Activated CD8-positive, alpha-beta memory T cell treated with anti-CD3 and anti-CD28 coated beads for 36 hours (primary cell): ENCODE measurements around the gene ARHGAP26. TPM values are rescaled to one million over a fixed set of nuclear protein-coding genes. Genes with fewer than 3 reads are reported as not detected.

Experiments
- CTCF ChIA-PET: fragments of 350-600 bp; sonication (Branson Sonifier 250); formaldehyde crosslinking; loops from one replicate; lab custom pipeline; 2021; ENCODE audit warnings: antibody characterized with exemption; lab: Charles Lee
- POLR2A ChIA-PET: fragments of 350-600 bp; sonication (Branson Sonifier 250); formaldehyde crosslinking; loops from one replicate; lab custom pipeline; 2021; ENCODE audit warnings: antibody characterized with exemption; lab: Charles Lee
- total RNA-seq, 2 experiments: library from RNA; stranded (reverse); gene quantifications; one replicate each; pipeline ENCODE4 v1.2.3, GENCODE V29; 2021

The ARHGAP26 gene
- total RNA-seq, 2 experiments from 2014 or later, result 15.6 to 15.7 TPM

DNA sequence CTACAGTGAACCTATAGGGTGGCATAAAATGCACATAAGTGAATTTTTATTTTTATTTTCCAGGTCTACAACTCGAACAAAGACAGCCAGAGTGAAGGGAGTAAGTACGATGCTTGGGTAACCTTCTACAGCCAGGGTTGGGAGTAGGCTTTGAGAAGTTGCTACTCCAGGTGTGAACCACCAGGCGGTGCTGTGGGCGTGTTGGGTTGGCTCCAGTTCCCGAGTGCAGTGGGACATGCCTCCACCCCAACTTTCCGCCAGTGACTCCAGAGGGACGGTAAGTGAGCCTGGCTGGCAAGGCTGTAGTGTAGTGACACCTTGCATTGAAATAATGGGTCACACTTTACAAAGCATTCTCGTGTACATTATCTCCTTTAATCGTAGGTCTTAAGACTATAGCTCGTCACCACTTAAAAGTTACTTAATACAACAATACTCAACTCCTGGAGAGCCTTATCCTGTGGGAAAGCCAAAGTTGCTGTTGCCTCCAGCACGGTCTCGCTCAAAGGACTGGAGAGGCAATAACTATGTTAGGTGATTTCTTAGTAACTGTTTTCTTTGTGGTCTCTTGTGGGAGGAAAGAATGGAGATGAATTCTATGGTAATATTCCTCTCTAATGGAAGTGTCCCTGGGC, 244.0 kb downstream of the ARHGAP26 start:
- CTCF ChIA-PET, result no interaction called here
- POLR2A ChIA-PET, result no interaction called here

DNA sequence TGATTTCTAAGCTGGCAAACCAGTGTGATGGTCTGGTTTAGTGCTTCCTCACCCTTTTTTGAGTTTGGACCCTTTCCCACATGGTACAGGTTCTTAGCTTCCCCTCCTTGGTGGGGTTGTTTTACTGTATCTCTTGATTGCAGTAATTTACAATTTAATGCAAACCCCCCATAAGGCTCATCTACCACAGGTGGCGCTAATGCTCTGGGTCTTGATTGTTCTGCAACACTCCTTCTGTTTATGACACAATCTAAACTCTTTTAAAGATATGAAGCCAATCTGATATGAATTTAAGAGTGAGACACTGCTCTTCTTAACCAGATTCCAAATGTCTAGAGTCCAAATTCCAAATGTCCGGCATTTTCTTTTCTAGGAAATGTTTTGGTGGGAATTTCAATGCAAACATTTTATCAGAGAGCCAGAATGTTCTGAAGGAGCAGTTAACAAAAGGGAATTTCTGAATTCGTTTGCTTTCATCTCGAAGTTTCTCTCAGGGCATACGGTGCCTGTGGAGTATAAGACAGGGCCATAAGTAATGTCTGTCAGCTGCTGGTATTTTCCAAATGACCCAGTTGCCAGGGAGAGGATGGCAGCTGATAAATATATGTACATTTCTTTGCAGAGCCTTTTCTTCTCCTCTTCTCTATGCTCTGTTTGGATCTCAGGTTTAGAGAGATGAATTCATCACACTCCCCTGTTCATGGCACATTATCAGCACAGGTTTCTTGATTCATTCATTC, 246.8 kb downstream of the ARHGAP26 start:
- POLR2A ChIA-PET, result interaction anchor here (0.6 to 0.7 kb wide), 2 partner anchors 11 to 299 kb away, joined by 4 to 6 read pairs; no protein-coding TSS in a partner anchor

DNA sequence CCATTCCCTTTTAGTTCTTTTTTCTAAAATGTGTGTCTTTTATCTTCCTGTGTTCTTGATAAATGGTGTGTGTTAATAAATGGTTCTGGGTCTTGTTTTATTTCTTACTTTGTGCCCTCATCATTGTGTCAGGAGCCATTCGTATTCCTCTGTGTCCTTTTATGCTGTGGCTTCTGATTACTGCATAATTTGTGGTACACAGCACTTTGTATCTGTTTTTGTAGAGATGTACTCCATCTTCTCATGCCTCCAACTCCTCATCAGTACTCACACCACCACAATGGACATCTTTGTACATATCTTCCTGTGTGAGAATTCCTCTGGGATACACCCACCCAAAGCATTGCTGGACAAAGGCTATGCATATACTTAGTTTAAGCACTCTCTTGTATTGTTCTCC, 247.4 kb downstream of the ARHGAP26 start:
- CTCF ChIA-PET, result no interaction called here
- POLR2A ChIA-PET, result no interaction called here

More for the DNA sequence above, 246.8 kb downstream of the ARHGAP26 start:
- CTCF ChIA-PET, result interaction anchor here (0.7 kb wide), 1 partner anchor 221 kb away, joined by 5 read pairs; no protein-coding TSS in a partner anchor

DNA sequence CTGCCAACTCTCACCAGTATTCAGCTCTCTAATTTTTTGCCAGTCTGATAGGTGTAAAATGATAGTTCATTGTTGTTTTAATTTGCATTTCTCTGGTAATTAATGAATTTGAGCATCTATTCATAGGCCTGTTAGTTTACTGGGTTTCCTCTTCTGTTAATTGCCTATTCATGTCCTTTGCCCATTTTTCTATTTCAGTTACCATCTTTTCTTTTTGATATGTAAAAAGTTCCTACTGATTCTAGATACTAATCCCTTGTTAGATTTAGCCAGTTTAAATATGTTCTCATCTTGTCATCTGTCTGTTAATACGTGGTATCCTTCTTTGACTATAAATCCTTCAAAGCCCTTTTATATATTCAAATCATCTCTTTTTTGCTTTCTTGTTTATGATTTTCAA, 247.8 kb downstream of the ARHGAP26 start:
- CTCF ChIA-PET, result no interaction called here
- POLR2A ChIA-PET, result no interaction called here

DNA sequence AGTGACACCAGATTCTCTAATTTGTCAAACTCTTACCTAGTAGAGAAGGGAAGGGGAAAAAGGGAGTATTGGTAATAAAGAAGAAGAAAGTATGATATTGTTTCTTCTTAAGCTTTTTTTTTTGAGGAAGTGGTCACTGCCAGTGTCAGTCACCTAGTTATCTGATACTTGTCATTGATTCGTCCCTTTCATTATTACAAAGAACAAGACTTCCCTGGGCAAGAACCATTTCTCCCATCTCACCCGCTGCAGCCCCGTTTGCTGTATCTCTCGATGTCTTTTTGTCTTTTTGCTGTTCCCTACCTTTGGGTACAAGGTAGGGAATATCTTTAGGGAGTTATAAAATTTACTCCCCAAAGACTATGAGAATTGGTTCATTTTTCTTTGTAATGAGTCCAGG, 249.0 kb downstream of the ARHGAP26 start:
- CTCF ChIA-PET, result interaction anchor here (0.8 kb wide), 1 partner anchor 203 kb away, joined by 3 read pairs; no protein-coding TSS in a partner anchor
- POLR2A ChIA-PET, result no interaction called here

DNA sequence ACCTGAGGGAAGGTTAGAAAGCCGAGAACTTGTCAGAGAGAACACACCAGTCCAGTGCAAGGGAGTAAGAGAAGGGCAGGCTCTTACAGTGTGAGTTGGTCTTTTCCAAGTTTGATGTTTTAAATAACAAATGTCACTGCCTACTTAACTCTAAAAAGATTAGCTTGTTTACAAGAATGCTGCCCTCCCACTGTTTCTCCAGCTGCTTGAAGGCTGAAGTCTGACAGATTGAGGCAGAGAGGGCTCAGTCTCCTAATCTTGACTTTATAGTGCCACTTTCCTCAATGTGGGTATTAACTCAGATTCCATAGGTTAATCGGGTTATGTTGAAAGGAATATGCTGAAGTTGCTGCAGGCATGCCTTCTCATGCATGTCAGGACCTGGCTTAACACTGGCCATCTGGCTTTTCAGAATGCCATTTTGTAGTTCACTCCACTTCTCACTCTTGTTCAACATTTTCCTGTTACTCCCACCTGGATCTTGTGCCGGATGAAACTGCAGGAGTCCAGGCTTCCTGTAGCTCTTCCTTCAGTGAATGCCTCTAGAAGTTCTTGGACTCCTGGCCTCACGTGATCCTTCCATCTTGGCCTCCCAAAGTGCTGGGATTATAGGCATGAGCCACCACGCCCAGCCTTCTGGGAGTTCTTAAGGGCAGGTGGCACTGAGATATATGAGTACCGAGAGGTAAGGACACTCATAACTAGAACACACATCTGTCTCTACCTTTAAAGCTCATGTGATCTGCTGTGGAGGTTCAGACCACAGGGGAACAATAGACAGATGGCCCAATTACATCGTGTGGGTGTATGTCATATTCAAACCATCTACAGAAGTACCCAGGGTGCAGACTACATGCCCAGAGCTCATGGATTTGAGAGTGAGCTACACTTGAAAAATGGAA, 249.7 kb downstream of the ARHGAP26 start:
- ChIA-PET POLR2A (interaction anchor here (1.3 kb wide), 1 partner anchor 11 kb away, joined by 4 read pairs; no protein-coding TSS in a partner anchor), CTCF (interaction anchor here (0.7 kb wide), 2 partner anchors 141 to 1006 kb away, joined by 3 to 4 read pairs; no protein-coding TSS in a partner anchor)

DNA sequence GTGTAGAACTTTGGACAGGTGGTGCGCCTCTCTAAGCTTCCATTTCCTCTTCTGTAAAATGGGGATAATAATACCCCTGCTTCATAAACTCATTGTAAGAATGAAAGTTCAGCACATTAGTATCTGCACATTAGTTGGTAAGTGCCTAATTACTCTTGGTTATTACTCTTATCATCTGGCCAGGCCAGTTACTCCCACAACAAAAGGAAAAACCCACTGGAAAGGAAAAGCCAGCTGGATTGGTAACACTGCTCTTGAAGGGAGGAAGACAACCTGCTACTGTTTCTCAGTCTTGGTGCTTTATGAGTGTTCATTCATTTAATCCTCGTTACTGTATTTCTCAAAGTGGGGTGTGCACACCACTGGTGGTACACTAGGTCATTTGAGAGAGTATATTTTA, 251.4 kb downstream of the ARHGAP26 start:
- CTCF ChIA-PET, result no interaction called here
- POLR2A ChIA-PET, result no interaction called here

DNA sequence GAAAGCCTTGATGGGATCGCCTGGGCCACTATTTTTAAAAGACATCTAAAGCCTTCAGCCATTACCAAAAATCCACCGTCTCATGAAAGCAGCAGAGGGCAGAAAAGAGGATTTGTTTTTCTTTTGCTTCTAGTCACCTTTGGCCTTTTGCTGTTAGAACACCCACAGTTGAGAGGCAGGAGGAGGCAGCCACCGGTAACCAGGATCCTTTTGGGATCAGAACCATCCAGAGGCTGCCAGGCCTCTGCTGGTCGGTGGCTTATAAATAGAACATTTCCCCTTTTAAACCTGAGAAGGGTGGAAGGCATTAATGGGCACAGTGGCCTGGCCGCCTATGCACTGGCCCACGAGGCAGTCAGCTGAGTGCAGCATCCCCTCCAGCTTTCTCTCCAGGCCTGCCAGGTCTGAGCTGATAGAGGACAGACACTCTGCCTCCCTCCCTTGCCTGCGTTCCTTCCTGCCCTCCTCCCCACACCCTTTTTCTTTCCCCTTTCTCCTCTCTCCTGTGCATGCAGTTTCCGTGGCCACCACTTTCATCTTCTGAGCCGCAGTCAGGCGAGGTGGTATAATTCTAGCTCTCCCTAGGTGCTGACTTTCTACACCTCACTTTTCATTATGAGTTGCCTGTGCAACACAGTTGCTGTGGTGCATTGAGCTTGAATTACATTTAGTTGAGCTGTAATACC, 253.4 kb downstream of the ARHGAP26 start:
- ChIA-PET POLR2A (interaction anchor here (0.9 to 1.1 kb wide), 2 partner anchors 15 to 411 kb away, joined by 3 to 5 read pairs; no protein-coding TSS in a partner anchor), CTCF (no interaction called here)

DNA sequence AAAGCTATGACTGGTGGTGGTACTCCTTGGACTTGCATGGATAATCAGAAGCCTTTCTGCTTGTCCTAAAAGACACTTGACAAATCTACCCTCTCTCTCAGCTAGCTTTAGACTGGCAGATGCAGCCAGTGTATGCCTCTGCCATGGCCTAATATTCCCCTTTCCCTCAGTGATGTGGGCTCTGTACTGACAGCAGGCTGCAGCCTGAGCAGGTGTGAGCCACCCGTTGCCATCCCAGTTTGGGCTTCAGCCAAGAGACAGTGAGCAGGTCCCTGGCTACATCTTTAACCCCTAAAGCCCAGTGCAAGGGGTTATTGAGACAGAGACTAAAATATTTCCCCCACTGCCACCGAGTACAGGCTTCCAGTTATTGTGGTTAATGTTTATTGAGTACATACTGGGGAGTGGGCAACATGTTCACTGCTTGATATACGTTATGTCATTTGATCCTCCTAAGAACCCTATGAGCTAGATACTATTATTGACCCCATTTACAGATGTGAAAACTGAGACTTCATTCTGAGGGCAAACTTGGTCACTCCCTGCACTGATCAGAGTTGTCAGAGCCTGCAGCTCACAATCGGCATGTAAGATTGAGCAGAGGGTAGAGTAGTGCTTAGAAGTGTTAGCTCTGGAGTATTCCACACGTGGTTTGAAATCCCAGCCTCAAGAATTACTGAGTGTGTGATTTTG, 254.2 kb downstream of the ARHGAP26 start:
- ChIA-PET CTCF (no interaction called here), POLR2A (interaction anchor here (0.9 to 1.1 kb wide), 2 partner anchors 15 to 411 kb away, joined by 3 to 5 read pairs; no protein-coding TSS in a partner anchor)

DNA sequence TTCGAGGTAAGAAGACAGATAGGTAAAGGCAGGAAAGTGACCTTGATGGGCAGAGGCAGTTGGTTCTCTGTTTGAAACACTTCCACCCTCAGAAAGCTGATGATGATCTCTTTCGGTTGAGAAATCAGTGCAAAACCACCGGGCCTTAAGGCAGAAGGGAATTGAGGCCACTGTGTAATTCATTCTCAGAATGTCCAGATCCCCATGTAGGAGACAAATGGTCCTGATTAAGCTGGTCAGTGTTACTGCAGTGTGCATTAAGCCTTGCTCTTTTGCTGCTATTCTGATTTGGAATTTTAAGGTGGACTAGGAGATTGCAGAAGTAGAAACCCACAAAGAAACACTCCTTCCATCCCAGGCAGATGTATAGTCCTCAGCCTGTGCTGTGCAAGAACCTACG, 255.2 kb downstream of the ARHGAP26 start:
- ChIA-PET CTCF (no interaction called here), POLR2A (interaction anchor here (0.6 kb wide), 1 partner anchor 79 kb away, joined by 13 read pairs; no protein-coding TSS in a partner anchor)

DNA sequence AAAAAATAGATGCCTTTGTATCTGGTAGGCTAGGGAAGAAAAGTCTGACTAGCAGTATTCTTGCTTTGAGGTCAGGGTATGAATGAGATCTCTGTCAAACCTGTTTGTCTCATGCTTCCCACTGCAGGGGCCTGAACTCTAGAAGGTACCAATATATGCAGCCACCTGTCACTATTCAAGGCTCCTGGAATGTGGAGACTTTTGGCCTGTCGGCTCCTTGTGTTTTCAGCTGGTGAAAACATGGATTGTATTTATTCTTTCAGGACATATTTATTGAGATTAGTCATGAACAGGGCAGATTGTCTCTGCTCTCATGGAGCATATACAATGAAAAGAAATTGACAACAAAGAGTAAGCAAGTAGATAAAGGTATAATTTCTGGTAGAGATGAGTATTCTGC, 255.8 kb downstream of the ARHGAP26 start:
- ChIA-PET CTCF (no interaction called here), POLR2A (interaction anchor here (0.6 kb wide), 1 partner anchor 79 kb away, joined by 13 read pairs; no protein-coding TSS in a partner anchor)

DNA sequence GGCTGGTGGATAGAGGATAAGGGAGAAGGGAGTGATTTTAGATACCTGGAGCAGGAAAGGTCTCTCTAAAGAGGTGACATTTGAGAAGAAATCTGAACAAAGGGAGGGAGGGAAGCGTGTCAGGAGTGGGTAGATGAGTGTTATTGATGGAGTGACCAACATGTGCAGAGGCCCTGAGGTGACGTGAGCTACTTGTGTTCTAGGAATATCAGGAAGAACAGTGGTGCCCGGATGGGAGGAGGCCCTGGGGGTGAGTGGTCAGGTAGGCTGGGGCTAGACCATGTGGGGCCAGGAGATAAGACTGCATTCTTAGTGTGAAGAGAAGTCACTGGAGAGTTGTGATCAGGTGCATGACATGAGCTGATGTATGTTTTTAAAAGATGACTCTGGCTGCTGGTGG, 256.2 kb downstream of the ARHGAP26 start:
- ChIA-PET POLR2A (no interaction called here), CTCF (no interaction called here)

DNA sequence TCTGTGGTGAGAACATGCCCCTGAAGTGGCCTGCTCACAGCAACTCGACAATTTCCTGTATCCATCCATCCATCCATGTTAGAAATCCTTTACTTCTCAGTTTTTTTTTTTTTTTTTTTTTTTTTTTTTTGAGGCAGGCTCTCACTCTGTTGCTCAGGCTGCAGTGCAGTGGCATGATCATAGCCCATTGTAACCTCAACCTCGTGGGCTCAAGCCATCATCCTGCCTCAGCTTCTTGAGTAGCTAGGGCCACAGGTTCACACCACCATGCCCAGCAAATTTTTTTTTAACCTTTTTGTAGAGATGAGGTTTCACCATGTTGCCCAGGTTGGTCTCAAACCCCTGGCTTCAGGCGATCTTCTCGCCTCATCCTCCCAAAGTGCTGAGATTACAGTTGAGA, 259.1 kb downstream of the ARHGAP26 start:
- ChIA-PET POLR2A (no interaction called here), CTCF (no interaction called here)

DNA sequence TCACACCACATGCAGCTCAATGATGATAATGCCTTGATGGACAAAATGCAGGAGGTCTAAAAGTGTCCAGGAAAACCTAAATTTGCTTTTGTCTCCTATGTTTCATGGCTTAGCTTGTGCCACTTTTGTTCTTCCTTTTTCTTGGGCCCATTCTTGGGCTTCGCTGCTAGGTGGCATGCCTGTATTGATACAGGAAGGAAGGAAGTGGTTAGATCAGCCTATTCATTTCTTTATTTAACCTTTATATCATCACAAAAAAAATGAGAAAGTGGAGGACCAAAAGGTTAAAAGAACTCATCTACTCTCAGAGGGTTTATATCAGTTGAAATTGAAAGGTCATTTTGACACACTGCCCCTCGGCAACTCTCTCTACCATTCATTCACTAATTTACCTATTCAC, 260.2 kb downstream of the ARHGAP26 start:
- ChIA-PET CTCF (interaction anchor here (0.6 to 1.1 kb wide), 2 partner anchors 97 to 123 kb away, joined by 3 to 4 read pairs; no protein-coding TSS in a partner anchor), POLR2A (no interaction called here)

DNA sequence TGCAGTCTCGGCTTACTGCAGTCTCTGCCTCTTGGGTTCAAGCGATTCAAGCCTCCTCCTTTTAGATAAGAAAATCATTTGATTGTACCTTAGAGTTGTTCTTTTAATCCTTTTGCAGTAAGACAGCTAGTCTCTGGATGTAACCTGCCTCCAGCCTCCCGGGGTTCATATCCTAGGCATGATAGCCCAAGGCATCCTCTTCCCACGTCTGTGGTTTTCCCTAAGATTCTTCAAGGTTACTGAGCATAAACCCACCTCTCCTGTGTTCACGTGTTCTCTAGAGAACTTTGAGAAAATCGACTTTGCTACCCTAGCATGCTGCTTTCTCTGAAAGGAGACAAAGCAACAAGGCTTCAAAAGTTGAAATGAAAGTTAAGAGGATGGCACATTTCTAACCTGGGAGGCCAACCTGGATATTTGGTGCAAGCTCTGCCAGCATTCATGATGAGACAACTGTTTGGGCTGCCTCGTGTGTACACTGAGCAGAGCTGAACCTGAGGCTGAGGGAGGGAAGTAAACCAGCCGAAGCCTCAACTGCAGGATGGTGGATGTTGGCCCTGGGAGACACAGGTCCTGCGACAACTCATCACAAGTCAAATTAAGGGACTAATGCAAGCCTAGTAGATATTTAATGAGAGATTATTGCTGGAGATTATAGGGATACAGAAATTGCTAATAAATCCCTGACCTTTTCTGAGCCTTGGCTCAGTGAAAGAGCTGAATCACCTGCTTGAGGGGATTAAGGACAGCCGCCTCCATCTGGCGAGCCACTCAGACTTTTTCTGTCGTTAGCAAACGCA, 261.8 kb downstream of the ARHGAP26 start:
- ChIA-PET CTCF (no interaction called here), POLR2A (no interaction called here)

DNA sequence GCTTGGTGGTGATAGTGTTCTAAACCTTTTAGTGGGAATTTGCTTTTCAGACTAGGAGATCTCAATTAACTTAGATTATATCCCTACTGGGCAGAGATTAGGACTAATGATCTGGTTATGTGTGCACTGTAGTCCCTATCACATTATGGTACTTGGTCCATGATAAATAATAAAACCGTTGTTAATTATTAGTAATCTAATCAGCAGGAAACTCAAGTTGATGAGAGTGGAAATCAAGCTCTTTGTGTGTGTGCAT, 262.3 kb downstream of the ARHGAP26 start:
- POLR2A ChIA-PET, result no interaction called here
- CTCF ChIA-PET, result no interaction called here

DNA sequence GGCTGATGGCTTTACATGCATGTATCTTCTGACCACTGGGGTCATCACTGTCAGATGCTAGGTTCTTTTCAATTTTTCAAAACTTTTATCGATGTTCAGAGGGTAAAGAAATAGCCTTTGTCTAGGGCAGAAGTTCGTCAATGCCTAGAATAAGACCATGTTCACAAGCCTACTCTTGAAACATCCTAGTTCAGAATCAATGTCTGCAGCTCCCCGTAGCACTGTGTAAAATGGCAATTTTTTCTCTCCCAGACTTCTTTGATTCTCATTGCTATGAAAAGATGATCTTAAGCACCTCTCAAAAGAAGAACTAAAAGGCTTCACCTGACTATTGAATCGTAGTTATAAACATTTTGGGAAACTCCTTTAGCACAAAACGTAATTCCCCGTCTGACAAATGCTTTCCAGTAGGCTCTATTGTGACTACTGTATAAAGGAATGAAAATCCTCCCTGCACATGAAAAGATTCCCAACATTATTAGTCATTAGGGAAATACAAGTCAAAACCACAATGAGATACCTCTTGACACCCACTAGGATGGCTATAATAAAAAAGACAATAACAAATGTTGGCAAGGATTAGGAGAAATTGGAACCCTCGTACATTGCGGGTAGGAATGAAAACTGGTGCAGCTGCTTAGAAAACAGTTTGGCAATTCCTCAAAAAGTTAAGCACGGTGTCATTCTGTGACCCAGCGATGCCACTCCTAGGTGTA, 263.5 kb downstream of the ARHGAP26 start:
- CTCF ChIA-PET, result no interaction called here
- POLR2A ChIA-PET, result no interaction called here
